C4-2B (cell line): Measurements from ENCODE around the gene YIPF6.

Source experiments
- ZFX ChIP-seq: fragments of 450-650 bp; IDR thresholded peaks from 2 replicates; pipeline ENCODE4 v1.6.1; 2017
- TF ChIP-seq, protein P1 (sequence below): fragments of 450-650 bp; conservative IDR thresholded peaks from 2 replicates; pipeline ENCODE4 v1.5.1; 2017; ENCODE audit warnings: mild to moderate bottlenecking

DNA sequence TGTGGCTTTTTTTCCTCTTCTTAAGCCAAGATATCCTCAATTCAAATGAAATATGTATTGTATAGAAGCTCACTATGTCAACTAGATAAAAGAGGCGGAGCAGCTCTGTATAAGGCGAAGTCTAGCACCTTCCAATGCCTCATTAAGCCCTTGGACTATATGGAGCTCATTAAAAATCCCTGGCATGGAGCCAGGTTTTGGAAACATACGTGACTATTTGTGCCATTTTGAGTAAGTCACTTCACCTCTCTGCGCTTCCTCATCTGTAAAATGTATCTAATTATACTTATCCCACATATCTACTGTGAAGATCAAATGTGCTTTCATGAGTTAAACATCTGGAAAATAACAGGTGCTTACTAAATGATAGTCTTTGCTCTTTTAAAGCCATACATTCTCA is 57.2 kb downstream of the YIPF6 start:
- TF ChIP-seq, protein P1, sequence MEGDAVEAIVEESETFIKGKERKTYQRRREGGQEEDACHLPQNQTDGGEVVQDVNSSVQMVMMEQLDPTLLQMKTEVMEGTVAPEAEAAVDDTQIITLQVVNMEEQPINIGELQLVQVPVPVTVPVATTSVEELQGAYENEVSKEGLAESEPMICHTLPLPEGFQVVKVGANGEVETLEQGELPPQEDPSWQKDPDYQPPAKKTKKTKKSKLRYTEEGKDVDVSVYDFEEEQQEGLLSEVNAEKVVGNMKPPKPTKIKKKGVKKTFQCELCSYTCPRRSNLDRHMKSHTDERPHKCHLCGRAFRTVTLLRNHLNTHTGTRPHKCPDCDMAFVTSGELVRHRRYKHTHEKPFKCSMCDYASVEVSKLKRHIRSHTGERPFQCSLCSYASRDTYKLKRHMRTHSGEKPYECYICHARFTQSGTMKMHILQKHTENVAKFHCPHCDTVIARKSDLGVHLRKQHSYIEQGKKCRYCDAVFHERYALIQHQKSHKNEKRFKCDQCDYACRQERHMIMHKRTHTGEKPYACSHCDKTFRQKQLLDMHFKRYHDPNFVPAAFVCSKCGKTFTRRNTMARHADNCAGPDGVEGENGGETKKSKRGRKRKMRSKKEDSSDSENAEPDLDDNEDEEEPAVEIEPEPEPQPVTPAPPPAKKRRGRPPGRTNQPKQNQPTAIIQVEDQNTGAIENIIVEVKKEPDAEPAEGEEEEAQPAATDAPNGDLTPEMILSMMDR: no peak
- no peak for TF ChIP-seq ZFX
